CD4-positive, alpha-beta T cell (primary cell): ENCODE results near the gene DIMT1. TPM values are rescaled to one million over a fixed set of nuclear protein-coding genes. Genes with fewer than 3 reads are reported as not detected.
A peak's percentile ranks its signal among the peaks of the same experiment; 100 is the strongest.

Experiments used
- ATAC-seq: fragments of 200-7000 bp; cut with Tn5 transposase; one replicate; pipeline ENCODE4 v1.10.0; 2022; ENCODE audit warnings: mild to moderate bottlenecking; ENCODE audit not compliant: poor library complexity
- CTCF ChIA-PET: fragments of 350-600 bp; sonication (Branson Sonifier 250); formaldehyde crosslinking; loops from one replicate; lab custom pipeline; 2021; ENCODE audit warnings: antibody characterized with exemption, inconsistent platforms; lab: Charles Lee
- POLR2A ChIA-PET: fragments of 350-600 bp; sonication (Branson Sonifier 250); formaldehyde crosslinking; loops from one replicate; lab custom pipeline; 2021; ENCODE audit warnings: antibody characterized with exemption, inconsistent platforms; lab: Charles Lee
- DNase-seq, 14 experiments: peaks; one replicate each; pipeline ENCODE4 v3.0.0-alpha.2; 2013 to 2020; ENCODE audit warnings: mixed read lengths in 2 of 14
- H3K27ac ChIP-seq, 2 donors: one replicate each; pipeline versions ENCODE4 v1.5.1 to v1.7.0; 2013; ENCODE audit warnings: low read length in 2 of 2, low read depth in 1 of 2, mild to moderate bottlenecking in 1 of 2
- H3K27me3 ChIP-seq, 2 experiments: 1 replicate in 1 of 2; 2 replicates in 1 of 2; pipeline versions ENCODE4 v1.6.1 to v1.7.0; 2013; ENCODE audit warnings: low read length in 2 of 2, control low read depth in 1 of 2, mild to moderate bottlenecking in 1 of 2, moderate library complexity in 1 of 2; ENCODE audit not compliant: insufficient read depth in 2 of 2, control insufficient read depth in 1 of 2
- H3K36me3 ChIP-seq: one replicate; pipeline ENCODE4 v1.6.1; 2013; ENCODE audit warnings: low read length, control low read depth; ENCODE audit not compliant: insufficient read depth
- H3K4me1 ChIP-seq: one replicate; pipeline ENCODE4 v1.6.1; 2013; ENCODE audit warnings: low read length, control low read depth; ENCODE audit not compliant: insufficient read depth
- H3K4me3 ChIP-seq: one replicate; pipeline ENCODE4 v1.5.1; 2013; ENCODE audit warnings: mild to moderate bottlenecking, low read length, moderate library complexity
- H3K9me3 ChIP-seq, 2 experiments: 1 replicate in 1 of 2; 2 replicates in 1 of 2; pipeline versions ENCODE4 v1.6.1 to v1.7.0; 2013; ENCODE audit warnings: low read length in 2 of 2, mild to moderate bottlenecking in 2 of 2, control low read depth in 1 of 2, moderate library complexity in 1 of 2; ENCODE audit not compliant: control insufficient read depth in 1 of 2, insufficient read depth in 1 of 2
- H3K27ac Mint-ChIP-seq: one replicate; pipeline ENCODE4 v1.8.0; 2020; ENCODE audit warnings: mixed read lengths
- H3K27me3 Mint-ChIP-seq: one replicate; pipeline ENCODE4 v1.8.0; 2021; ENCODE audit warnings: mixed read lengths
- H3K36me3 Mint-ChIP-seq: one replicate; pipeline ENCODE4 v1.8.0; 2021; ENCODE audit warnings: low read depth, mixed read lengths
- H3K4me1 Mint-ChIP-seq: one replicate; pipeline ENCODE4 v1.8.0; 2021; ENCODE audit warnings: low read depth, mixed read lengths
- H3K4me3 Mint-ChIP-seq: one replicate; pipeline ENCODE4 v1.8.0; 2020; ENCODE audit warnings: mild to moderate bottlenecking, mixed read lengths
- H3K9me3 Mint-ChIP-seq: one replicate; pipeline ENCODE4 v1.8.0; 2020; ENCODE audit warnings: mixed read lengths
- intact Hi-C, 2 experiments: fragments of 100-400 bp; cut with DNase I in 1 of 2; cut with micrococcal nuclease in 1 of 2; formaldehyde crosslinking; loops; one replicate each; pipeline versions ENCODE4 v1.15.1 to v1.9.0; 2023 to 2025; cut with DNase I, micrococcal nuclease
- total RNA-seq, 174 experiments: library from RNA in 2 of 174; stranded (reverse) in 2 of 174; gene quantifications; one replicate each; pipeline ENCODE4 v1.2.3 and lab custom pipeline; 2021 to 2026
- TF ChIP-seq, protein P1 (sequence below): fragments of 200-600 bp; IDR thresholded peaks from one replicate; pipeline ENCODE4 v1.8.0; 2022; ENCODE audit warnings: antibody characterized with exemption, mild to moderate bottlenecking

The DIMT1 gene
- total RNA-seq, 2 experiments from 2014 or later: 19.9 to 20.5 TPM

- Histone ChIP-seq H3K27me3 (no peaks in the 10 kb centered on the region), H3K36me3 (peaks cover 8% of the 10 kb centered on the region), H3K27ac (no peak overlapping the region), H3K9me3 (no peaks in the 10 kb centered on the region), H3K4me3 (no peak overlapping the region), H3K4me1 (peaks cover 34% of the 10 kb centered on the region)
- ChIA-PET POLR2A (interaction anchor here (0.6 to 1.3 kb wide), 3 partner anchors 8 to 60 kb away, joined by 3 read pairs; no protein-coding TSS in a partner anchor), CTCF (interaction anchor here (1.0 kb wide), 1 partner anchor 119 kb away, joined by 3 read pairs; no protein-coding TSS in a partner anchor)
- TF ChIP-seq, protein P1, sequence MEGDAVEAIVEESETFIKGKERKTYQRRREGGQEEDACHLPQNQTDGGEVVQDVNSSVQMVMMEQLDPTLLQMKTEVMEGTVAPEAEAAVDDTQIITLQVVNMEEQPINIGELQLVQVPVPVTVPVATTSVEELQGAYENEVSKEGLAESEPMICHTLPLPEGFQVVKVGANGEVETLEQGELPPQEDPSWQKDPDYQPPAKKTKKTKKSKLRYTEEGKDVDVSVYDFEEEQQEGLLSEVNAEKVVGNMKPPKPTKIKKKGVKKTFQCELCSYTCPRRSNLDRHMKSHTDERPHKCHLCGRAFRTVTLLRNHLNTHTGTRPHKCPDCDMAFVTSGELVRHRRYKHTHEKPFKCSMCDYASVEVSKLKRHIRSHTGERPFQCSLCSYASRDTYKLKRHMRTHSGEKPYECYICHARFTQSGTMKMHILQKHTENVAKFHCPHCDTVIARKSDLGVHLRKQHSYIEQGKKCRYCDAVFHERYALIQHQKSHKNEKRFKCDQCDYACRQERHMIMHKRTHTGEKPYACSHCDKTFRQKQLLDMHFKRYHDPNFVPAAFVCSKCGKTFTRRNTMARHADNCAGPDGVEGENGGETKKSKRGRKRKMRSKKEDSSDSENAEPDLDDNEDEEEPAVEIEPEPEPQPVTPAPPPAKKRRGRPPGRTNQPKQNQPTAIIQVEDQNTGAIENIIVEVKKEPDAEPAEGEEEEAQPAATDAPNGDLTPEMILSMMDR: no peak
- Mint-ChIP-seq H3K9me3 (no peaks in the 10 kb centered on the region), H3K27me3 (no peaks in the 10 kb centered on the region), H3K4me3 (no peak overlapping the region), H3K4me1 (peaks cover 68% of the 10 kb centered on the region), H3K27ac (peak overlapping the region; percentile 52), H3K36me3 (peaks cover 14% of the 10 kb centered on the region)
- DNase-seq (no peak), ATAC-seq (no peak)
- intact Hi-C loops: loop anchor here in 1 of 2 experiments (5.0 kb wide), 1 partner anchor 36 kb away; the partner anchor contains the start of gene KIF2A
Measured at GRCh38 chr5:62343428-62343827, 60.3 kb downstream of the DIMT1 start.

GRCh38 chr5:62342476-62342837 is 61.2 kb downstream of the DIMT1 start:
- Mint-ChIP-seq H3K9me3 (no peaks in the 10 kb centered on the region), H3K27ac (peak overlapping the region; percentile 70), H3K4me3 (peak overlapping the region; percentile 74), H3K36me3 (peaks cover 5% of the 10 kb centered on the region), H3K4me1 (peaks cover 66% of the 10 kb centered on the region), H3K27me3 (no peaks in the 10 kb centered on the region)
- ATAC-seq (no peak), DNase-seq (no peak)
- Histone ChIP-seq H3K4me3 (no peak overlapping the region), H3K27ac (peak overlapping the region in 1 of 2 donors; percentile 23), H3K4me1 (peaks cover 30% of the 10 kb centered on the region), H3K9me3 (no peaks in the 10 kb centered on the region), H3K27me3 (no peaks in the 10 kb centered on the region), H3K36me3 (no peaks in the 10 kb centered on the region)
- intact Hi-C loops: loop anchor here in 1 of 2 experiments (5.0 kb wide), 1 partner anchor 35 kb away; the partner anchor contains the start of gene KIF2A
- CTCF ChIA-PET: no interaction called here
- POLR2A ChIA-PET: interaction anchor here (0.6 kb wide), 1 partner anchor 37 kb away, joined by 3 read pairs; no protein-coding TSS in a partner anchor
- TF ChIP-seq, protein P1: no peak

DNA sequence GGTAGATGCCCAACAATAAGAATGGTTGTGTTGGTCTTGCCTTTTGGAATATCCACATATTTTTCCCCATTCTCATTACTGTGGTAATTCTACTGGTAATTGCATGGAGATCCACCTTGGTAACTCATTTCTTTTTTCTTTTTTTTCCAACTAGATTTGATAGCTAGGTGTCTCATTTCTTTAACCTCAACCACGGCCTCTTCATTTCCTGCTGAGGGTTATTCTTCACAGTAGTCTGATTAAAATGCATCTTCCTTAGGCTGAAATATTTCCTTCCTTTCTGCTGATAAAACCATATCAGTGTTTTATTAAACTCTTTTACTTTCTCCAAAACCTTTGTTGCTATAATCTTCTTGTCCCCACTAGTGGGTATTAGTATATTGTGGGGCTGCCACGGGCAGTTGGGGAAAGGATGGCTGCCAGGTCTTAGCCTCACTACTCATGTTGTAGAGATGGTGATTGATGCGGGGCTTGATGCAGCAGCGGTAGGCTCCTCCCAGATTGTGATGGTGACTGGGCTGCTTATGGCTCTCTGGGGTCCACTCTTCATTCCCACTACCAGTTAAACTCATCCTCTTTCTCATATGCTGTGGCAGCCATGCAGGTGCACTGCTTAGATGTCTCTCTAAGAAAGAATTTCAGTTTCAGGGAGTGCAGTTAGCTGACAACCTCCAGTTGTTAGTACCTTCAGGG is 61.8 kb downstream of the DIMT1 start:
- Mint-ChIP-seq H3K27me3 (no peaks in the 10 kb centered on the region), H3K36me3 (peaks cover 5% of the 10 kb centered on the region), H3K4me1 (peaks cover 66% of the 10 kb centered on the region), H3K27ac (peak overlapping the region; percentile 70), H3K4me3 (peak overlapping the region; percentile 74), H3K9me3 (no peaks in the 10 kb centered on the region)
- CTCF ChIA-PET: no interaction called here
- DNase-seq: peak in 3 of 14 experiments; percentile 20 to 37 (median 26)
- Histone ChIP-seq H3K27ac (peak overlapping the region; percentile 23 to 26), H3K36me3 (no peaks in the 10 kb centered on the region), H3K4me1 (peaks cover 30% of the 10 kb centered on the region), H3K9me3 (no peaks in the 10 kb centered on the region), H3K4me3 (no peak overlapping the region), H3K27me3 (no peaks in the 10 kb centered on the region)
- intact Hi-C loops: loop anchor here (1.0 to 5.0 kb wide), 2 partner anchors 35 kb away; partner anchors contain the start of gene KIF2A (in 1 of the 2)
- POLR2A ChIA-PET: interaction anchor here (0.6 to 1.3 kb wide), 2 partner anchors 36 to 62 kb away, joined by 3 read pairs; partner anchors contain the start of gene DIMT1
- peak; percentile 65 for ATAC-seq
- TF ChIP-seq, protein P1: no peak
